Osteoblast (primary cell): ENCODE measurements around the gene MACF1. TPM values are rescaled to one million over a fixed set of nuclear protein-coding genes. Genes with fewer than 3 reads are reported as not detected.

Experiments
- DNase-seq: peaks from one replicate; pipeline ENCODE4 v3.0.0; 2011; ENCODE audit warnings: low spot score, mixed read lengths; ENCODE audit not compliant: insufficient read length; ENCODE audit errors: missing footprints
- H2AFZ ChIP-seq: 2 replicates; pipeline ENCODE4 v1.6.0; 2011; ENCODE audit warnings: mild to moderate bottlenecking, low read length
- H3K27ac ChIP-seq: 2 replicates; pipeline ENCODE4 v1.5.1; 2011; ENCODE audit warnings: mild to moderate bottlenecking, low read depth, low read length, moderate library complexity
- H3K27me3 ChIP-seq: 2 replicates; pipeline ENCODE4 v1.6.0; 2012; ENCODE audit warnings: mild to moderate bottlenecking, control low read depth, inconsistent platforms, low read length, moderate library complexity; ENCODE audit not compliant: insufficient read depth
- H3K36me3 ChIP-seq: 2 replicates; pipeline ENCODE4 v1.5.1; 2011; ENCODE audit warnings: mild to moderate bottlenecking, low read length, control low read depth, moderate library complexity; ENCODE audit not compliant: insufficient read depth
- H3K4me1 ChIP-seq: 2 replicates; pipeline ENCODE4 v1.5.1; 2011; ENCODE audit warnings: mild to moderate bottlenecking, low read length, control low read depth, moderate library complexity; ENCODE audit not compliant: insufficient read depth
- H3K4me2 ChIP-seq: 2 replicates; pipeline ENCODE4 v1.6.0; 2011; ENCODE audit warnings: mild to moderate bottlenecking, low read length; ENCODE audit not compliant: insufficient read depth
- H3K4me3 ChIP-seq: fragments of 200-600 bp; sonication (generic); 3 replicates; pipeline ENCODE4 v1.5.1; 2012; ENCODE audit warnings: mild to moderate bottlenecking, low read length, inconsistent platforms; ENCODE audit not compliant: insufficient read depth
- H3K79me2 ChIP-seq: 2 replicates; pipeline ENCODE4 v1.6.0; 2012; ENCODE audit warnings: mild to moderate bottlenecking, low read length, control low read depth, inconsistent platforms; ENCODE audit not compliant: insufficient read depth
- H3K9me3 ChIP-seq: 2 replicates; pipeline ENCODE4 v1.5.1; 2011; ENCODE audit warnings: low read depth, low read length, control low read depth
- H4K20me1 ChIP-seq: 2 replicates; pipeline ENCODE4 v1.6.0; 2012; ENCODE audit warnings: mild to moderate bottlenecking, low read length, control low read depth; ENCODE audit not compliant: insufficient read depth
- total RNA-seq: library from RNA; depleted of rRNA; stranded (reverse); fragments of >200 nt; gene quantifications from 2 replicates; pipeline ENCODE4 v1.2.3, GENCODE V29; 2012
- TF ChIP-seq, protein P1 (sequence below): IDR thresholded peaks from 2 replicates; pipeline ENCODE4 v1.5.1; 2011; ENCODE audit warnings: mild to moderate bottlenecking, low read depth, low read length, moderate library complexity; ENCODE audit errors: extremely low read depth

The MACF1 gene
- total RNA-seq, 1 donor, result 424 TPM

DNA sequence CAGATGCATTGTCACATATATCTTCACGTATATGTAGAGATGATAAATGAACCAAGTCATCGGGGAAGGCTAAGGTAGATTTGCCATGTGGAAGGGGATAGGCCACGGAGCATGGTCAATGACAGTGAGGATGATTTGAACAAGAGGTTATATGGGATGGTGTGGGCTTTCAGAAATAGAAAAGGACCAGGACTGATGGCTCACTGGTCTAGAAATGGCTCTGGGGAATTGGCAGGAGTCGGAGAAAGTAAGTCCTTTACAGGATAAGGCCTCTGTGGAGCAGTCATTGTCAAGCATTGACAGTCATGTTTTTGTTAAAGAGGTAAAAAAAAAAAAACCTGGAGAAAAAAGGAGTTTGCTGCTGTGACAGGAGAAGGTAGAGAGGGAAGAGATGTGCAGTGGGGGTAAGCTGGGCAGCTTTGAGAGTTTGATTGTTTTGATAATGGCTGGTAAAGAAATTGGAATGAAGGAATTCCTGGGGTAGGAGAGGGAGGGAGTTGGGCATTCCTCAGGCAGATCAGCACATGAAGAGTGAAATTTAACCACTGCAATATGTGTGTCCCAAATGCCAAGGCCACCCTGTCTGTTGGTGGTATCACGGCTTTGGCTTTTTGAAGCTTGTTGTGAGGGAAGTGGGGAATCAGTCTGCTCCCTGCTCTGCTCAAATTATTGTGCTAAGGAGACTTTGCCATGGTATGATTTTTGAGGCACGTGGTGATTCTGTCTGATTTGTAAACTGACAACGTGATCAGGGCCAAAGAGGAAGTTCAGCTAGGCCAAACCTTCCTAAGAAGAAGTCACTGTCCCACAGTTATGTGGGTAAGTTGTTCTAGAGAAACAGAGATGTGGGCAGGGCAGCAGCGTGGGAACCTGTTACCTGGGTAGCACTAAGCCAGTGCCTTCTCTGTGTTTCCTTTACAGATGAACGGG, 26.0 kb downstream of the MACF1 start:
- no peak overlapping the region for H2AFZ ChIP-seq
- H3K27ac ChIP-seq, result peak overlapping the region; percentile 45
- no peaks in the 10 kb centered on the region for H3K9me3 ChIP-seq
- H3K79me2 ChIP-seq, result peaks cover 66% of the 10 kb centered on the region
- TF ChIP-seq, protein P1, sequence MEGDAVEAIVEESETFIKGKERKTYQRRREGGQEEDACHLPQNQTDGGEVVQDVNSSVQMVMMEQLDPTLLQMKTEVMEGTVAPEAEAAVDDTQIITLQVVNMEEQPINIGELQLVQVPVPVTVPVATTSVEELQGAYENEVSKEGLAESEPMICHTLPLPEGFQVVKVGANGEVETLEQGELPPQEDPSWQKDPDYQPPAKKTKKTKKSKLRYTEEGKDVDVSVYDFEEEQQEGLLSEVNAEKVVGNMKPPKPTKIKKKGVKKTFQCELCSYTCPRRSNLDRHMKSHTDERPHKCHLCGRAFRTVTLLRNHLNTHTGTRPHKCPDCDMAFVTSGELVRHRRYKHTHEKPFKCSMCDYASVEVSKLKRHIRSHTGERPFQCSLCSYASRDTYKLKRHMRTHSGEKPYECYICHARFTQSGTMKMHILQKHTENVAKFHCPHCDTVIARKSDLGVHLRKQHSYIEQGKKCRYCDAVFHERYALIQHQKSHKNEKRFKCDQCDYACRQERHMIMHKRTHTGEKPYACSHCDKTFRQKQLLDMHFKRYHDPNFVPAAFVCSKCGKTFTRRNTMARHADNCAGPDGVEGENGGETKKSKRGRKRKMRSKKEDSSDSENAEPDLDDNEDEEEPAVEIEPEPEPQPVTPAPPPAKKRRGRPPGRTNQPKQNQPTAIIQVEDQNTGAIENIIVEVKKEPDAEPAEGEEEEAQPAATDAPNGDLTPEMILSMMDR, result no peak
- peak overlapping the region; percentile 41 for H3K4me2 ChIP-seq
- H3K4me1 ChIP-seq, result peaks cover 14% of the 10 kb centered on the region
- DNase-seq, result peak; percentile 90
- H3K4me3 ChIP-seq, result peak overlapping the region; percentile 20
- H3K27me3 ChIP-seq, result no peaks in the 10 kb centered on the region
- H3K36me3 ChIP-seq, result peaks cover 6% of the 10 kb centered on the region
- peaks cover 47% of the 10 kb centered on the region for H4K20me1 ChIP-seq

DNA sequence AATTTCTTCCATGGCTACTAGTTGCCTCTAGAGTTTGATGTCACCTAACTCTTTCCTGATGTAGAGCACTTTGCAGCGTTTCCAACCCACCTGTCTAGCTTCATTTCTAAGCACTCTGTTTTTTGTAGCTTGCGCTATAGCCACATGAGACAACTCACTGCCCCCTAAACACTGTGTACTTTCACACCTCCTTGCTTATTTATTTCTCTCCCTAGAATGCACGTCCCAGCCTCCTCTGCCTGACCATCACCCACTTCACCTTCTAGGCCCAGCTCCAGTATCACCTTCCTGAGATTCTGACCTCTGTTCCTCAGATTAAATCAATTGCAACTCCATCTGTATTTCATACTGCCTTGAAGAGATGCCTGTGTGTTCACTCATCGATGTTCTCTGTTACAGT, 32.5 kb downstream of the MACF1 start:
- Histone ChIP-seq H4K20me1 (peaks cover 18% of the 10 kb centered on the region), H2AFZ (no peak overlapping the region), H3K9me3 (no peaks in the 10 kb centered on the region), H3K27ac (no peak overlapping the region), H3K79me2 (peaks cover 45% of the 10 kb centered on the region), H3K4me2 (no peak overlapping the region), H3K27me3 (no peaks in the 10 kb centered on the region), H3K36me3 (peaks cover 4% of the 10 kb centered on the region), H3K4me3 (no peak overlapping the region), H3K4me1 (peaks cover 10% of the 10 kb centered on the region)
- TF ChIP-seq, protein P1, result no peak
- no peak for DNase-seq

DNA sequence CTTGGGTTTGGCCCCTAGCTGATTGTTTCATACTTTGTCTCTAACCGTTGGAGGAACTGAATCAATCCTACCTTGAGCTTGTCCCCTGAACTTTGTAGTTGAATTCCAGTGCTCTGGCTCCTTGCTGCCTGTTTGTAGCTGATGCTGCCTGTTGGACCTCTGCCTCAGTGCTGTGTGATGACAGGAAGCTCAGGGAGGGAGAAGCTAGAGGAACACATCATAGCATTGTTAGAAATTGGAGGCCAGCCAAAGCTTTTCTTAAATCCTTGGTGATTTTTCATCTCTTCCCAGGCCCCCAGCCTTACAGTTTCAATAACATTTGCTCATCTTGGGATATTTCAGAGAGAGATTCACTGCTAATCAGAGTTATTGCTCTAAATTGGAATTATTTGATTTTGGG, 34.0 kb downstream of the MACF1 start:
- Histone ChIP-seq H3K9me3 (no peaks in the 10 kb centered on the region), H2AFZ (no peak overlapping the region), H4K20me1 (peaks cover 26% of the 10 kb centered on the region), H3K79me2 (peaks cover 50% of the 10 kb centered on the region), H3K36me3 (peaks cover 4% of the 10 kb centered on the region), H3K27ac (peak overlapping the region; percentile 24), H3K4me2 (no peak overlapping the region), H3K4me3 (no peak overlapping the region), H3K27me3 (no peaks in the 10 kb centered on the region), H3K4me1 (peaks cover 10% of the 10 kb centered on the region)
- DNase-seq, result peak; percentile 93
- TF ChIP-seq, protein P1, result no peak

DNA sequence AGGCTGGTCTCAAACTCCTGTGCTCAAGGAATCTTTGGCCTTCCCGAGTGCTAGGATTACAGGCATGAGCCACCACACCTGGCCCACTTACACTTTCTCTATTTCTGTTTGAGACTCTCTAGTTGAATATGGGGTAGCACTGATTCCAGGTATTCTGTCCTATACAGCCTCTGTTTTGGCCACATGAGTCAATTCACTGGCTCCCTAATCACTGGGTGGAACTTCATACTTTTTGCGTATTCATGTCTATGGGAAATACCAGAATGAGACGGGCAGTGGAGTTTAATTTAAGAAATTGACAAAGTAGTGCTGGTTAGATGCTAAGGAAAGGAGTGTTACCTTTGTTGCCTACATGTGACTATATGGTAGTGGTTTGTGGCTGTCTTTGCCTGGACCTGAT, 35.5 kb downstream of the MACF1 start:
- Histone ChIP-seq H3K79me2 (peaks cover 53% of the 10 kb centered on the region), H4K20me1 (peaks cover 27% of the 10 kb centered on the region), H3K27me3 (no peaks in the 10 kb centered on the region), H2AFZ (no peak overlapping the region), H3K4me1 (peaks cover 10% of the 10 kb centered on the region), H3K4me2 (no peak overlapping the region), H3K36me3 (peaks cover 4% of the 10 kb centered on the region), H3K4me3 (no peak overlapping the region), H3K9me3 (no peaks in the 10 kb centered on the region), H3K27ac (no peak overlapping the region)
- DNase-seq, result no peak
- TF ChIP-seq, protein P1, result no peak
